ENCODE data around the gene C3orf20.
A peak's percentile ranks its signal among the peaks of the same experiment; 100 is the strongest.

The C3orf20 gene

GRCh38 chr3:14678015-14678503 is 3.1 kb downstream of the C3orf20 start:
- DNase-seq (ENCODE audit: low read depth), result no peak
- no peak overlapping the region for H3K4me3 ChIP-seq (ENCODE audit: control insufficient read depth, low read depth, low read length)
- TF ChIP-seq CTCF (conservative IDR thresholded peaks at IDR 0.05; ENCODE audit: control insufficient read depth, insufficient read depth, low read depth, low read length), result no peak

GRCh38 chr3:14680115-14680514 is 5.2 kb downstream of the C3orf20 start:
- no peak for TF ChIP-seq CTCF (conservative IDR thresholded peaks at IDR 0.05; ENCODE audit: control insufficient read depth, insufficient read depth, low read depth, low read length)
- DNase-seq (ENCODE audit: low read depth), result no peak
- H3K4me3 ChIP-seq (ENCODE audit: control insufficient read depth, low read depth, low read length), result no peak overlapping the region

- TF ChIP-seq CTCF (conservative IDR thresholded peaks at IDR 0.05; ENCODE audit: control insufficient read depth, insufficient read depth, low read depth, low read length), result no peak
- H3K4me3 ChIP-seq (ENCODE audit: control insufficient read depth, low read depth, low read length), result no peak overlapping the region
- DNase-seq (ENCODE audit: low read depth), result peak; percentile 14
Measured at GRCh38 chr3:14680716-14681115, 5.8 kb downstream of the C3orf20 start.

GRCh38 chr3:14684447-14684846 is 9.5 kb downstream of the C3orf20 start:
- no peak overlapping the region for H3K4me3 ChIP-seq (ENCODE audit: control insufficient read depth, low read depth, low read length)
- TF ChIP-seq CTCF (conservative IDR thresholded peaks at IDR 0.05; ENCODE audit: control insufficient read depth, insufficient read depth, low read depth, low read length), result no peak
- no peak for DNase-seq (ENCODE audit: low read depth)

- H3K4me3 ChIP-seq (ENCODE audit: control insufficient read depth, low read depth, low read length), result no peak overlapping the region
- TF ChIP-seq CTCF (conservative IDR thresholded peaks at IDR 0.05; ENCODE audit: control insufficient read depth, insufficient read depth, low read depth, low read length), result no peak
- DNase-seq (ENCODE audit: low read depth), result no peak
Measured at GRCh38 chr3:14685179-14685578, 10.2 kb downstream of the C3orf20 start.

- no peak for DNase-seq (ENCODE audit: low read depth)
- no peak for TF ChIP-seq CTCF (conservative IDR thresholded peaks at IDR 0.05; ENCODE audit: control insufficient read depth, insufficient read depth, low read depth, low read length)
Measured at GRCh38 chr3:14687360-14687759, 12.4 kb downstream of the C3orf20 start.

GRCh38 chr3:14688525-14688924 is 13.6 kb downstream of the C3orf20 start:
- no peak for TF ChIP-seq CTCF (conservative IDR thresholded peaks at IDR 0.05; ENCODE audit: control insufficient read depth, insufficient read depth, low read depth, low read length)
- no peak for DNase-seq (ENCODE audit: low read depth)
- H3K4me3 ChIP-seq (ENCODE audit: control insufficient read depth, low read depth, low read length), result no peak overlapping the region

More at GRCh38 chr3:14687360-14687759, 12.4 kb downstream of the C3orf20 start:
- no peak overlapping the region for H3K4me3 ChIP-seq (ENCODE audit: control insufficient read depth, low read depth, low read length)

All from fibroblast of mammary gland (primary cell).